SK-N-SH (cell line): Measurements from ENCODE around the gene SETD1B.

Experiments
- TCF12 ChIP-seq: IDR thresholded peaks from 2 replicates; pipeline ENCODE4 v1.4.0; 2012
- TF ChIP-seq, protein P1 (sequence below): fragments of 200-600 bp; sonication (generic); IDR thresholded peaks from 2 replicates; pipeline ENCODE4 v1.6.1; 2017; ENCODE audit warnings: antibody characterized with exemption, mild to moderate bottlenecking, moderate library complexity
- TF ChIP-seq, protein P2 (sequence below): IDR thresholded peaks from 2 replicates; pipeline ENCODE4 v1.4.0; 2012; ENCODE audit warnings: low read depth, borderline replicate concordance

DNA sequence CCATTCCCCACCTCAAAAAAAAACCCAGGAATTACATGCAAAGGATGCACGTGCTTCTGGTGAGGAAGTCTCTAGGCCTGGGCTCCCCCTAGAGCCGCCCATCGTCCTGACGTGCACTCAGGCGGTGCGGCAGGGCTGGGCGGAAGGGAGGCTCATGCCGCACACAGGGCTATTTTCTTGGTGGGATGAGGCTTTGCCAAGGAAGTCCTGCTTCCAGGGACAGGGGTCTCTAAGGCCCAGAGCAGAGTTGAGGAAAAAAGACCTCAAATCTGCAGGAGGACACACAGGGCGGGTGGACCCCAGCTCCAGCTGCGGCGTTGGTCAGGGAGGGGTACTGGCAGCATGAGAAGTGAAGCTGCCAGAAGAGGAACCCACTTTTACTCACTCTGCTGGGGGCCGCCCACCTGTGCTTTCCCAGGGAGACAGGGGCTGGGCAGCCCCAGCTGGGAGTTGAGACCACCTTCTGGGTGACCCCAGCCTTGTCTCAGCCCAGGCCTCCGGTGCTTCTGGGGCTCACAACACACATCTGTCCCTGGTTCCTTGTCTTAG, 14.5 kb upstream of the SETD1B start:
- TF ChIP-seq TCF12: no peak
- TF ChIP-seq, protein P1, sequence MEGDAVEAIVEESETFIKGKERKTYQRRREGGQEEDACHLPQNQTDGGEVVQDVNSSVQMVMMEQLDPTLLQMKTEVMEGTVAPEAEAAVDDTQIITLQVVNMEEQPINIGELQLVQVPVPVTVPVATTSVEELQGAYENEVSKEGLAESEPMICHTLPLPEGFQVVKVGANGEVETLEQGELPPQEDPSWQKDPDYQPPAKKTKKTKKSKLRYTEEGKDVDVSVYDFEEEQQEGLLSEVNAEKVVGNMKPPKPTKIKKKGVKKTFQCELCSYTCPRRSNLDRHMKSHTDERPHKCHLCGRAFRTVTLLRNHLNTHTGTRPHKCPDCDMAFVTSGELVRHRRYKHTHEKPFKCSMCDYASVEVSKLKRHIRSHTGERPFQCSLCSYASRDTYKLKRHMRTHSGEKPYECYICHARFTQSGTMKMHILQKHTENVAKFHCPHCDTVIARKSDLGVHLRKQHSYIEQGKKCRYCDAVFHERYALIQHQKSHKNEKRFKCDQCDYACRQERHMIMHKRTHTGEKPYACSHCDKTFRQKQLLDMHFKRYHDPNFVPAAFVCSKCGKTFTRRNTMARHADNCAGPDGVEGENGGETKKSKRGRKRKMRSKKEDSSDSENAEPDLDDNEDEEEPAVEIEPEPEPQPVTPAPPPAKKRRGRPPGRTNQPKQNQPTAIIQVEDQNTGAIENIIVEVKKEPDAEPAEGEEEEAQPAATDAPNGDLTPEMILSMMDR: no peak
- TF ChIP-seq, protein P2, sequence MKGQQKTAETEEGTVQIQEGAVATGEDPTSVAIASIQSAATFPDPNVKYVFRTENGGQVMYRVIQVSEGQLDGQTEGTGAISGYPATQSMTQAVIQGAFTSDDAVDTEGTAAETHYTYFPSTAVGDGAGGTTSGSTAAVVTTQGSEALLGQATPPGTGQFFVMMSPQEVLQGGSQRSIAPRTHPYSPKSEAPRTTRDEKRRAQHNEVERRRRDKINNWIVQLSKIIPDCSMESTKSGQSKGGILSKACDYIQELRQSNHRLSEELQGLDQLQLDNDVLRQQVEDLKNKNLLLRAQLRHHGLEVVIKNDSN: no peak
